Measurements from ENCODE around the gene ARSA.

DNA sequence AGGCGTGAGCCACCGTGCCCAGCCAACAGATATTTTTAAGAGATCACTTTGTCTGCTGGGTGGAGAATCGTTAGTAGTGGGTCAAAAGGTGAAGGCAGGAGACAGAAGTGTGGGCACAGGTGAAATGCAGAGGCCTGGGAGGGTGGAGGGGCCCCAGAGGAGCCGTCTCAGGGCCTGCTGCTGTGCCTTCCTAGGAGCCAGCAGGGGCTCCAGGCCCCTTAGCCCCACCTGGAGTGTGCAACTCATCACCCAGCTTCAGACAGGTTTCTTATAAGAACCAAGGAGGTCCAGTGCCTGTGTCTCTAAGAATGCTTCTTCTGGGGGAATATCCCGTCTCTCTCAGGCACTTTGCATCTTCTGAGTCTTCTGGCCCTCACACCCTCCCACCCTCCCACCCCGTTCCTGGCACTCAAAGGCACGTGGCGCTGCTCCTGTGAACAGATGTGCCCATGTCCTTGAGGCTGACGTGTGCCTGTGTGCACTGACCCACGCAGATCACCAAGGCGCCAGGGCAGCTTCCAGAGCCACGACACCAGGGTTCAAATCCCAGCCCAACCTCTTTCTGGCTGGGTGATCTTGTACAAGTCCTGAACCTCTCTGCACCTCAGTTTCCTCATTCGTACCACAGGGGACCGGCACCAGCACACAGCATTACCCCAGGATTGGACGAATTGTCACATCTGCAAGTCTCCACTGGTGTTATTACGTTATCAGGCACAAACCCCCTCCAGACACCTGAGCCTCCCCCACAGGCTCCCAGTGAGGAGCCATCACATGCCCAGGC is 3.4 kb downstream of the ARSA start:
- TF ChIP-seq ZNF274 (IDR thresholded peaks at IDR 0.05; ENCODE audit: low read depth, low read length) = no peak
- no peak for TF ChIP-seq SUZ12 (IDR thresholded peaks at IDR 0.05; ENCODE audit: extremely low read depth, insufficient read depth, insufficient read length)
